GM12878 (cell line): ENCODE data around the gene INSL3. TPM values are rescaled to one million over a fixed set of nuclear protein-coding genes. Genes with fewer than 3 reads are reported as not detected.

Experiments
- BCL3 ChIP-seq: IDR thresholded peaks from 2 replicates; pipeline ENCODE4 v1.6.1; 2011; ENCODE audit warnings: borderline replicate concordance, low read depth, mild to moderate bottlenecking, moderate library complexity, low read length; ENCODE audit not compliant: insufficient read depth, poor library complexity, severe bottlenecking
- CEBPZ ChIP-seq: fragments of 150-350 bp; IDR thresholded peaks from 2 replicates; pipeline ENCODE4 v1.6.1; 2016; ENCODE audit warnings: low read depth, low read length
- CREM ChIP-seq: IDR thresholded peaks from 2 replicates; pipeline ENCODE4 v1.6.1; 2014; ENCODE audit warnings: antibody characterized with exemption, low read depth
- IKZF1 ChIP-seq: fragments of 450-650 bp; conservative IDR thresholded peaks from 2 replicates; pipeline ENCODE4 v1.6.1; 2017; ENCODE audit warnings: antibody characterized with exemption, mild to moderate bottlenecking
- JUNB ChIP-seq: IDR thresholded peaks from 2 replicates; pipeline ENCODE4 v1.6.1; 2016; ENCODE audit warnings: antibody characterized with exemption, mild to moderate bottlenecking
- KDM1A ChIP-seq: fragments of 200-600 bp; sonication (generic); IDR thresholded peaks from 2 replicates; pipeline ENCODE4 v1.6.1; 2016; ENCODE audit warnings: borderline replicate concordance
- KLF5 ChIP-seq: fragments of 450-650 bp; IDR thresholded peaks from 2 replicates; pipeline ENCODE4 v1.6.1; 2014; ENCODE audit warnings: mild to moderate bottlenecking; ENCODE audit not compliant: partially characterized antibody
- MLLT1 ChIP-seq: fragments of 450-650 bp; IDR thresholded peaks from 2 replicates; pipeline ENCODE4 v1.6.1; 2016; ENCODE audit warnings: mild to moderate bottlenecking
- MXI1 ChIP-seq: fragments of 150-350 bp; IDR thresholded peaks from 2 replicates; pipeline ENCODE4 v1.6.1; 2011; ENCODE audit warnings: low read depth, mild to moderate bottlenecking, inconsistent platforms, low read length, improper control_type of control experiment
- PAX5 ChIP-seq: IDR thresholded peaks from 2 replicates; pipeline ENCODE4 v1.6.1; 2011; ENCODE audit warnings: low read depth, low read length, borderline replicate concordance
- POLR2A ChIP-seq: IDR thresholded peaks from 2 replicates; pipeline ENCODE4 v1.6.1; 2011; ENCODE audit warnings: low read depth, mild to moderate bottlenecking, low read length
- REST ChIP-seq: IDR thresholded peaks from 2 replicates; pipeline ENCODE4 v1.6.1; 2012; ENCODE audit warnings: mild to moderate bottlenecking, low read depth, low read length
- SMAD5 ChIP-seq: IDR thresholded peaks from 2 replicates; pipeline ENCODE4 v1.6.1; 2016; ENCODE audit warnings: antibody characterized with exemption, low read depth
- SRF ChIP-seq, 2 experiments: IDR thresholded peaks; 2 replicates each; pipeline ENCODE4 v1.6.1; 2011; ENCODE audit warnings: low read depth in 2 of 2, low read length in 2 of 2, mild to moderate bottlenecking in 1 of 2, moderate library complexity in 1 of 2
- STAT1 ChIP-seq: fragments of 450-650 bp; conservative IDR thresholded peaks from 2 replicates; pipeline ENCODE4 v1.6.1; 2014; ENCODE audit warnings: antibody characterized with exemption, mild to moderate bottlenecking
- TAF1 ChIP-seq: IDR thresholded peaks from 2 replicates; pipeline ENCODE4 v1.6.1; 2011; ENCODE audit warnings: mild to moderate bottlenecking, low read depth, low read length, borderline replicate concordance
- TCF12 ChIP-seq: IDR thresholded peaks from 2 replicates; pipeline ENCODE4 v1.6.1; 2011; ENCODE audit warnings: low read depth, mild to moderate bottlenecking, low read length
- ZBED1 ChIP-seq: IDR thresholded peaks from 2 replicates; pipeline ENCODE4 v1.6.1; 2016; ENCODE audit warnings: borderline replicate concordance
- ZNF384 ChIP-seq: IDR thresholded peaks from 2 replicates; pipeline ENCODE4 v1.6.1; 2012; ENCODE audit warnings: low read depth, mild to moderate bottlenecking, low read length, improper control_type of control experiment, borderline replicate concordance
- polyA plus RNA-seq, 11 experiments: library from polyadenylated mRNA; depleted of rRNA in 4 of 11; unstranded in 6 of 11; stranded (reverse) in 5 of 11; fragments of >200 nt; fragmentation: Nextera tagmentation in 4 of 11; fragmentation: Illumina TruSeq in 1 of 11; extraction: Ambion mirVana in 4 of 11; extraction: Trizol in 1 of 11; gene quantifications; 1 replicate in 1 of 11; 2 replicates in 10 of 11; pipeline versions ENCODE4 v1.2.1 to v1.2.3, GENCODE V29; 2011 to 2016; ENCODE audit warnings: inconsistent platforms in 2 of 11, missing spikeins in 2 of 11, low read depth in 1 of 11
- total RNA-seq, 4 experiments: library from RNA; depleted of rRNA in 3 of 4; stranded (reverse); fragments of >200 nt in 3 of 4; fragmentation: Illumina TruSeq in 1 of 4; extraction: Trizol in 1 of 4; gene quantifications; 2 replicates each; pipeline versions ENCODE4 v1.2.1 to v1.2.3, GENCODE V29; 2013 to 2021

Gene INSL3
- total and polyA plus RNA-seq, 10 of the 15 experiments (the other 5 are each of a cell fraction or from before 2014, with no cell fraction given) = 0.27 to 1.9 (median 0.70) TPM

- TF ChIP-seq SMAD5 (peak; percentile 91), SRF (IDR thresholded peaks at IDR 0.05; ENCODE audit: low read depth in 2 of 2, low read length in 2 of 2) (0 out of 4 replicates have a peak, but pooled peaks of 1 of the 2 experiments have one; percentile 11), TAF1 (peak; percentile 99), REST (peak; percentile 38; the same call in 1 of the 2 replicates), BCL3 (peak; percentile 22), MXI1 (peak; percentile 77), JUNB (no peak), CREM (peak; percentile 92), ZNF384 (no peak), TCF12 (peak; percentile 71; the same call in 1 of the 2 replicates), CEBPZ (peak; percentile 90), POLR2A (peak; percentile 100), MLLT1 (0 out of 2 replicates have a peak, but pooled peaks have one; percentile 72), KDM1A (no peak), STAT1 (peak; percentile 71; the same call in 1 of the 2 replicates), ZBED1 (no peak), KLF5 (peak; percentile 91), PAX5 (peak; percentile 83), IKZF1 (peak; percentile 98)
Measured at GRCh38 chr19:17859533-17860330, 38.4 kb upstream of the INSL3 start, which contains the start of gene RPL18A (continued).
